Neutrophil (primary cell): ENCODE results near the gene PTGFRN.

ENCODE experiments used
- H3K27ac ChIP-seq: fragments of 200-600 bp; sonication (generic); 2 replicates; pipeline ENCODE4 v1.5.1; 2016; ENCODE audit warnings: mild to moderate bottlenecking, moderate library complexity
- H3K27me3 ChIP-seq: fragments of 200-600 bp; sonication (generic); 2 replicates; pipeline ENCODE4 v1.6.0; 2016; ENCODE audit warnings: mild to moderate bottlenecking
- H3K36me3 ChIP-seq: fragments of 200-600 bp; sonication (generic); 2 replicates; pipeline ENCODE4 v1.5.1; 2017
- H3K4me1 ChIP-seq, 2 experiments: fragments of 200-600 bp in 1 of 2; sonication (generic) in 1 of 2; 1 replicate in 1 of 2; 2 replicates in 1 of 2; pipeline versions ENCODE4 v1.5.1 to v1.6.1; 2013 to 2016; ENCODE audit warnings: low read depth in 1 of 2, low read length in 1 of 2, mild to moderate bottlenecking in 1 of 2, moderate library complexity in 1 of 2; ENCODE audit not compliant: control insufficient read depth in 1 of 2, insufficient read depth in 1 of 2
- H3K4me3 ChIP-seq, 2 experiments: fragments of 200-600 bp in 1 of 2; sonication (generic) in 1 of 2; 1 replicate in 1 of 2; 2 replicates in 1 of 2; pipeline ENCODE4 v1.5.1; 2013 to 2016; ENCODE audit warnings: low read depth in 1 of 2, low read length in 1 of 2, mild to moderate bottlenecking in 1 of 2, moderate library complexity in 1 of 2
- H3K9me3 ChIP-seq: fragments of 200-600 bp; sonication (generic); 2 replicates; pipeline ENCODE4 v1.5.1; 2016
- TF ChIP-seq, protein P1 (sequence below): fragments of 200-600 bp; sonication (generic); IDR thresholded peaks from 2 replicates; pipeline ENCODE4 v1.5.1; 2016; ENCODE audit warnings: antibody characterized with exemption

Gene PTGFRN

DNA sequence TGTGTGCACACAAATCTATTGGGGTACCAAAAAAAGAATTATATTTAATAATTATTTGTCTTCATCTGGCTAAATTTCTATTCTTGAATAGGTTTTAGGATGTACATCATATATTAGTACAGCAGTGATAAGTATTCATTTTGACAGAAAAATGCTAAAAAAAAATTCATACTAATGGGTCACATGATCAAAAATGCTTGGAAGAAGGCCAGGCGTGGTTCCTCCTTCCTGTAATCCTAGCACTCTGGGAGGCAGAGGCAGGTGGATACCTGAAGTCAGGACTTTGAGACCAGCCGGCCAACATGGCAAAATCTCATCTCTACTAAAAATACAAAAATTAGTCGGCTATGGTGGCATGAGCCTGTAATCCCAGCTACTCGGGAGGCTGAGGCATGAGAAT is 26.9 kb upstream of the PTGFRN start:
- no peaks in the 10 kb centered on the region for H3K9me3 ChIP-seq
- H3K27me3 ChIP-seq, result peaks cover 38% of the 10 kb centered on the region
- no peak overlapping the region for H3K4me3 ChIP-seq
- TF ChIP-seq, protein P1, sequence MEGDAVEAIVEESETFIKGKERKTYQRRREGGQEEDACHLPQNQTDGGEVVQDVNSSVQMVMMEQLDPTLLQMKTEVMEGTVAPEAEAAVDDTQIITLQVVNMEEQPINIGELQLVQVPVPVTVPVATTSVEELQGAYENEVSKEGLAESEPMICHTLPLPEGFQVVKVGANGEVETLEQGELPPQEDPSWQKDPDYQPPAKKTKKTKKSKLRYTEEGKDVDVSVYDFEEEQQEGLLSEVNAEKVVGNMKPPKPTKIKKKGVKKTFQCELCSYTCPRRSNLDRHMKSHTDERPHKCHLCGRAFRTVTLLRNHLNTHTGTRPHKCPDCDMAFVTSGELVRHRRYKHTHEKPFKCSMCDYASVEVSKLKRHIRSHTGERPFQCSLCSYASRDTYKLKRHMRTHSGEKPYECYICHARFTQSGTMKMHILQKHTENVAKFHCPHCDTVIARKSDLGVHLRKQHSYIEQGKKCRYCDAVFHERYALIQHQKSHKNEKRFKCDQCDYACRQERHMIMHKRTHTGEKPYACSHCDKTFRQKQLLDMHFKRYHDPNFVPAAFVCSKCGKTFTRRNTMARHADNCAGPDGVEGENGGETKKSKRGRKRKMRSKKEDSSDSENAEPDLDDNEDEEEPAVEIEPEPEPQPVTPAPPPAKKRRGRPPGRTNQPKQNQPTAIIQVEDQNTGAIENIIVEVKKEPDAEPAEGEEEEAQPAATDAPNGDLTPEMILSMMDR, result no peak
- H3K36me3 ChIP-seq, result no peaks in the 10 kb centered on the region
- no peaks in the 10 kb centered on the region for H3K4me1 ChIP-seq
- H3K27ac ChIP-seq, result no peak overlapping the region

DNA sequence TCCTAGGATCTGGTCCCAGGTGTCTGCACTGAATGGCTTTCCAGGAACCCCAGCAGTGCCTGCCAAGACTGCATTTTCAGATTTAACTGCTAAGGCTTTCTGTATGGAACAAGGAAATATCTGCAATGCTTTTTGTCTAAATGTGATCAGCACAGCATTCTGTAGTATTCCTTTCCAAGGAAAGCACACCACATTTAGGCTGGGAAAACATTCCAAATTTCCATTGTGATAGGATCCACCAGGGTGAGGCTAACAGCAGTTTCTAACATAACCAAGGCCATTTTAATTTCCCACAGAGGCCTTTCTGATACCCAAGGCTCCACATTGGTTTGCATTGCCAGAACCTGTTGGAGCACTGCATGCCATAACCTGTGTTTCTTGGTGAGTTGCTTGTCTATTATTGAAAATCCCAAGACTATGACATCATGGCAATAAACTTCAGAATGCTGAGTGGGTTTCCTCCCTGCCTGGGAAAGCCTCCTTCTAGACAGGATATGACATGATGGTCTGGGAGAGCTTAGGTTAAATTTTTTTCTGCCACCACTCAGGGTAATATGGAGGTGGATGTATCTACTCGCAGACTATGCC is 23.3 kb upstream of the PTGFRN start:
- Histone ChIP-seq H3K9me3 (no peaks in the 10 kb centered on the region), H3K4me1 (no peaks in the 10 kb centered on the region), H3K27me3 (peaks cover 14% of the 10 kb centered on the region), H3K27ac (no peak overlapping the region), H3K36me3 (no peaks in the 10 kb centered on the region), H3K4me3 (no peak overlapping the region)
- TF ChIP-seq, protein P1, result no peak

DNA sequence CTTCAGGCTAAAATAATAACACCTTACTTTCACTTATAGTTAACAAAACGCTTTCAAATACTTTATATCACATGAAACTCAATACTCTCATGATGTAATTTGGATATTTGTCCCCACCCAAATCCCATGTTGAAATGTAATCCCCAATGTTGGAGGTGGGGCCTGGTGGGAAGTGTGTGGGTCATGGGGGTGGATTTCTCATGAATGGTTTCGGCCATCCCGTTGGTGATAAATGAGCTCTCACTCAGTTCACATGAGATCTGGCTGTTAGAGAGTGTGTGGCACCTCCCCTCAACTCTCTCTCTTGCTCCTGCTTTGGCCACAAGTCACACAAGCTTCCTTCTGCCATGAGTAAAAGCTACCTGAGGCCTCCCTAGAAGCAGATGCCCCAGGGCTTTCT is 22.5 kb upstream of the PTGFRN start:
- no peaks in the 10 kb centered on the region for H3K36me3 ChIP-seq
- TF ChIP-seq, protein P1, result no peak
- no peak overlapping the region for H3K27ac ChIP-seq
- H3K4me1 ChIP-seq, result no peaks in the 10 kb centered on the region
- peaks cover 5% of the 10 kb centered on the region for H3K27me3 ChIP-seq
- no peak overlapping the region for H3K4me3 ChIP-seq
- no peaks in the 10 kb centered on the region for H3K9me3 ChIP-seq

DNA sequence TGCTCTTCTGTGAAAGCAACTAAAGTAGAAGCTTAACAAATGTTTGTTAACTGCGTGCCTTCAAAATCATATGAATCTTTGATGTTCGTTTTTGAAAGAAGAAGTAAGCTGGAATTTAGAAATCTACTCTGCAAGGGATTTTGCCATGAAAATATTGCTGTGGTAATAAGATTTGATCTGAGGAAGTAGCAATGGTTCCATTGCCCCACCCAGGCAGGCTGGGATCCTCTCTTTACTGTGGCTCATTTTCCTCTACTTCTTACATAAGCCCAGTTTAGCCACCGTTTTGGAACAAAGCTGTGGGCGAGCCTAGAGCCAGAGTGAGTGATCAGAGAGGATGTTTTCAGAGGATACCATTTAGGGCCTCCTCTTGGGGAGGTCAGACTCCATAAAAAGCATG is 20.3 kb upstream of the PTGFRN start:
- H3K27me3 ChIP-seq, result no peaks in the 10 kb centered on the region
- no peaks in the 10 kb centered on the region for H3K4me1 ChIP-seq
- H3K27ac ChIP-seq, result no peak overlapping the region
- H3K9me3 ChIP-seq, result no peaks in the 10 kb centered on the region
- no peak overlapping the region for H3K4me3 ChIP-seq
- H3K36me3 ChIP-seq, result no peaks in the 10 kb centered on the region
- TF ChIP-seq, protein P1, result no peak

DNA sequence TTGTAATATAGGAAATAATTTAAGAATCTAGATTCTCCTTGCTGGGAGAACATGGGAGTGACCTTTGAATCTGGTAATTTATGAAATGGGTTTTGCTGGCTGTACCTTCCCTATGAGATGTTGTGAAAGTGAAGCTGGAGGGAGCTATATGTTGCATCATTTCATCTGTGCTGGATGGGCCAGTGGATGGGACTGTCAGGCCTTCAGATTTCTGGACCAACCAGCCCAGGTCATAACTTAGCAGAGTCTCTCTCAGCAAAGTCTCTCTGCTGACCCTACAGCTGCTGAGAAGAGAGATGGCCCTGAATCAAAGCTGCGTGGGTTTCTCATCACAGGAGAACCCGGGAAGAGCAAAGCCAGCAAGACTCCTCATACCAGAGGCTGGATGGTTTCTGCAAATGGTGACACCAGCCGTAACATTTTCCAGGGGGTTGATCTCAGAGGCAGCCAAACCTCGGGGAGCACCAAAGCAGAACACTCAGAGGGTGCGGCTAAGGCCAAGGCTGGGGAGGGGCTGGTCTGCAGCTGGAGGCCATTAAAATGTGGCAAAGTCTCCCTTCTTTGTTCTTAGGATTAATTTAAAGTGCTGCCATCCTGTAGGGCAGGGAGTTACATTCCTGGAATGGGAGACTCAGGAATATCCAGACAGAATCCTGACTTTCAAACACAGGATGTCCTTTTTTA is 18.2 kb upstream of the PTGFRN start:
- Histone ChIP-seq H3K4me1 (no peaks in the 10 kb centered on the region), H3K9me3 (no peaks in the 10 kb centered on the region), H3K4me3 (no peak overlapping the region), H3K36me3 (no peaks in the 10 kb centered on the region), H3K27me3 (no peaks in the 10 kb centered on the region), H3K27ac (no peak overlapping the region)
- TF ChIP-seq, protein P1, result no peak
